GM12801 (cell line): ENCODE data around the gene CAMSAP1.

ENCODE experiments used
- CTCF ChIP-seq: IDR thresholded peaks from one replicate; pipeline ENCODE4 v1.5.1; 2011; ENCODE audit warnings: control low read depth; ENCODE audit not compliant: insufficient read length; ENCODE audit errors: extremely low read depth

CAMSAP1 gene

GRCh38 chr9:135783540-135784245 is 123.7 kb downstream of the CAMSAP1 start:
- no peak for TF ChIP-seq CTCF

GRCh38 chr9:135782946-135783345 is 124.4 kb downstream of the CAMSAP1 start:
- TF ChIP-seq CTCF = no peak

- TF ChIP-seq CTCF = no peak
Measured at GRCh38 chr9:135780626-135781025, 126.7 kb downstream of the CAMSAP1 start.

GRCh38 chr9:135780086-135780485 is 127.3 kb downstream of the CAMSAP1 start:
- TF ChIP-seq CTCF = no peak

- no peak for TF ChIP-seq CTCF
Measured at GRCh38 chr9:135779571-135779970, 127.8 kb downstream of the CAMSAP1 start.

- no peak for TF ChIP-seq CTCF
Measured at GRCh38 chr9:135778421-135778820, 128.9 kb downstream of the CAMSAP1 start.

- TF ChIP-seq CTCF = no peak
Measured at GRCh38 chr9:135777623-135778177, 129.6 kb downstream of the CAMSAP1 start.
